ENCODE measurements around the gene PLEKHA4.

Gene PLEKHA4

GRCh38 chr19:48897181-48897580 lies 28.8 kb upstream of the PLEKHA4 start:
- no peak for TF ChIP-seq EZH2phosphoT487 (IDR thresholded peaks at IDR 0.05; ENCODE audit: borderline replicate concordance, low read length)
- TF ChIP-seq CTCF (IDR thresholded peaks at IDR 0.05; ENCODE audit: low read depth, low read length, poor library complexity, severe bottlenecking) = no peak
- no peaks in the 10 kb centered on the region for H4K20me1 ChIP-seq (ENCODE audit: control insufficient read depth, insufficient read depth, low read depth, low read length)
- peaks cover 26% of the 10 kb centered on the region for H3K4me1 ChIP-seq (ENCODE audit: control insufficient read depth, low read length)
- H3K9me3 ChIP-seq (ENCODE audit: control insufficient read depth, insufficient read depth, low read length) = no peaks in the 10 kb centered on the region
- peaks cover 12% of the 10 kb centered on the region for H3K36me3 ChIP-seq (ENCODE audit: control insufficient read depth, low read length)
- H3F3A ChIP-seq (ENCODE audit: control insufficient read depth, insufficient read depth) = peaks cover 4% of the 10 kb centered on the region; the same call in 1 of the 2 replicates
- peaks cover 19% of the 10 kb centered on the region for H3K79me2 ChIP-seq (ENCODE audit: control insufficient read depth, low read length)
- no peak overlapping the region for H3K27ac ChIP-seq (ENCODE audit: low read depth, low read length)
- H3K27me3 ChIP-seq (ENCODE audit: control insufficient read depth, low read length) = no peaks in the 10 kb centered on the region
- H3K4me2 ChIP-seq (ENCODE audit: low read length) = no peak overlapping the region
- H3K9me2 ChIP-seq (replicated peaks; ENCODE audit: control insufficient read depth, low read length) = no peaks in the 10 kb centered on the region
- no peak overlapping the region for H3K4me3 ChIP-seq (ENCODE audit: low read length)

- Histone ChIP-seq H3K4me3 (ENCODE audit: low read length) (no peak overlapping the region), H3K79me2 (ENCODE audit: control insufficient read depth, low read length) (peaks cover 11% of the 10 kb centered on the region), H3K36me3 (ENCODE audit: control insufficient read depth, low read length) (peaks cover 6% of the 10 kb centered on the region), H3K27ac (ENCODE audit: low read depth, low read length) (no peak overlapping the region), H4K20me1 (ENCODE audit: control insufficient read depth, insufficient read depth, low read depth, low read length) (no peaks in the 10 kb centered on the region), H3K4me2 (ENCODE audit: low read length) (no peak overlapping the region), H3F3A (ENCODE audit: control insufficient read depth, insufficient read depth) (peaks cover 4% of the 10 kb centered on the region; the same call in 1 of the 2 replicates), H3K4me1 (ENCODE audit: control insufficient read depth, low read length) (peaks cover 28% of the 10 kb centered on the region), H3K9me3 (ENCODE audit: control insufficient read depth, insufficient read depth, low read length) (no peaks in the 10 kb centered on the region), H3K9me2 (replicated peaks; ENCODE audit: control insufficient read depth, low read length) (no peaks in the 10 kb centered on the region), H3K27me3 (ENCODE audit: control insufficient read depth, low read length) (no peaks in the 10 kb centered on the region)
- TF ChIP-seq CTCF (IDR thresholded peaks at IDR 0.05; ENCODE audit: low read depth, low read length, poor library complexity, severe bottlenecking) (no peak), EZH2phosphoT487 (IDR thresholded peaks at IDR 0.05; ENCODE audit: borderline replicate concordance, low read length) (no peak)
Measured at GRCh38 chr19:48896191-48896720, 27.8 kb upstream of the PLEKHA4 start.

DNA sequence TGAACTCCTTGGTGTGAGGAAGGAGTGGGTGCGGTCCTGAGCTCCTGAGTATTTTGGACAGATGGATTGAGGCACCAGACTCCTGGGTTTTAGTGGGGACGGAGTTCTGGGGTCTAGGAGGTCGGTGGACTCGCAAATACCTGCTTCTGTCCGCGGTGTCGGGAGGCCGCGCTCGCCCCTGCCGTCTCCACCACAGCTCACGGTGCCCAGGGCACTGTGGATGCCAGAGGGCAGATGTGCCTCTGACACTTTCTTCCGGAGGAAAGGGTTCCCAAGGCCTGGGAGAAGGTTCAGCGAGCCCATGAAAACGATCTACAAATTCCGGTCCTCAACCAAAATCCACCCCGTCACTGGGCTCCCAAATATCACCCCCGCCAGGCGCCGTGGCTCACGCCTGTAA lies 26.8 kb upstream of the PLEKHA4 start:
- H3F3A ChIP-seq (ENCODE audit: control insufficient read depth, insufficient read depth) = peaks cover 7% of the 10 kb centered on the region; the same call in 1 of the 2 replicates
- no peaks in the 10 kb centered on the region for H3K9me3 ChIP-seq (ENCODE audit: control insufficient read depth, insufficient read depth, low read length)
- H3K27ac ChIP-seq (ENCODE audit: low read depth, low read length) = no peak overlapping the region
- H4K20me1 ChIP-seq (ENCODE audit: control insufficient read depth, insufficient read depth, low read depth, low read length) = no peaks in the 10 kb centered on the region
- TF ChIP-seq CTCF (IDR thresholded peaks at IDR 0.05; ENCODE audit: low read depth, low read length, poor library complexity, severe bottlenecking) (no peak), EZH2phosphoT487 (IDR thresholded peaks at IDR 0.05; ENCODE audit: borderline replicate concordance, low read length) (no peak)
- no peaks in the 10 kb centered on the region for H3K36me3 ChIP-seq (ENCODE audit: control insufficient read depth, low read length)
- no peak overlapping the region for H3K4me3 ChIP-seq (ENCODE audit: low read length)
- H3K27me3 ChIP-seq (ENCODE audit: control insufficient read depth, low read length) = no peaks in the 10 kb centered on the region
- H3K9me2 ChIP-seq (replicated peaks; ENCODE audit: control insufficient read depth, low read length) = no peaks in the 10 kb centered on the region
- H3K79me2 ChIP-seq (ENCODE audit: control insufficient read depth, low read length) = peaks cover under 1% of the 10 kb centered on the region
- H3K4me1 ChIP-seq (ENCODE audit: control insufficient read depth, low read length) = peaks cover 31% of the 10 kb centered on the region
- H3K4me2 ChIP-seq (ENCODE audit: low read length) = no peak overlapping the region
